Liver (tissue), 3 donors: ENCODE measurements around the gene TMEM236.

Experiments
- EGR1 ChIP-seq, 2 donors: IDR thresholded peaks; 2 replicates each; pipeline ENCODE4 v1.6.1; 2016 to 2018; ENCODE audit warnings: antibody characterized with exemption in 2 of 2, low read depth in 2 of 2
- FOXA1 ChIP-seq: IDR thresholded peaks from 2 replicates; pipeline ENCODE4 v1.6.1; 2016; ENCODE audit warnings: antibody characterized with exemption
- FOXA2 ChIP-seq: IDR thresholded peaks from 2 replicates; pipeline ENCODE4 v1.6.1; 2016; ENCODE audit warnings: antibody characterized with exemption
- SP1 ChIP-seq: IDR thresholded peaks from 2 replicates; pipeline ENCODE4 v1.6.1; 2018; ENCODE audit warnings: antibody characterized with exemption, mild to moderate bottlenecking
- TAF1 ChIP-seq: conservative IDR thresholded peaks from 2 replicates; pipeline ENCODE4 v1.6.1; 2016; ENCODE audit warnings: antibody characterized with exemption, mild to moderate bottlenecking
- YY1 ChIP-seq: IDR thresholded peaks from 2 replicates; pipeline ENCODE4 v1.6.1; 2016; ENCODE audit warnings: antibody characterized with exemption, mild to moderate bottlenecking
- TF ChIP-seq, protein P1 (sequence below): fragments of 150-350 bp; IDR thresholded peaks from 2 replicates; pipeline ENCODE4 v1.5.1; 2017; ENCODE audit warnings: improper control_type of control experiment, low read depth, low read length; ENCODE audit not compliant: missing input control
- TF ChIP-seq, protein P2 (sequence below): IDR thresholded peaks from 2 replicates; pipeline ENCODE4 v1.6.1; 2016; ENCODE audit warnings: antibody characterized with exemption
- TF ChIP-seq, protein P3 (sequence below): IDR thresholded peaks from 2 replicates; pipeline ENCODE4 v1.6.1; 2016; ENCODE audit warnings: antibody characterized with exemption, mild to moderate bottlenecking
- donor health status: healthy.
- donor health status: healthy.

DNA sequence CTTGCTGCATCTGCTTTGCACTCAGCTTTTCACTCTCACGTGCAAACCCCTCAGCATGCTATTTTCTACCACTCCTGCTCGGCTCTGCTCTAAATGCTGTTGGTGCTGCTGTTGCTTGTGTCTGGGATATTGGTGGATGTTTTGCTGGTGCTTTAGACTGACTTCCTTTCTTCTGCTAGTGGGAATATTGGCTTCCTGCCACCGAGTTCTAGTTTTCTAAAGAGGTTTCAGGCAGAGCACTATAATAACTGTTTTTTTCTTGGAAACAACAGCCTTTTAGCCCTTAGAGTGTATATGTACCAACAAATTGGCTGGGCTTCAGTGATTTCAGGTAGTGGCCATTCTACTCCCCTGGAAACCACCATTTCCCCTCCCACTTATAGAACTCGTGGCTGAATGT is 27.8 kb downstream of the TMEM236 start:
- TF ChIP-seq, protein P1, sequence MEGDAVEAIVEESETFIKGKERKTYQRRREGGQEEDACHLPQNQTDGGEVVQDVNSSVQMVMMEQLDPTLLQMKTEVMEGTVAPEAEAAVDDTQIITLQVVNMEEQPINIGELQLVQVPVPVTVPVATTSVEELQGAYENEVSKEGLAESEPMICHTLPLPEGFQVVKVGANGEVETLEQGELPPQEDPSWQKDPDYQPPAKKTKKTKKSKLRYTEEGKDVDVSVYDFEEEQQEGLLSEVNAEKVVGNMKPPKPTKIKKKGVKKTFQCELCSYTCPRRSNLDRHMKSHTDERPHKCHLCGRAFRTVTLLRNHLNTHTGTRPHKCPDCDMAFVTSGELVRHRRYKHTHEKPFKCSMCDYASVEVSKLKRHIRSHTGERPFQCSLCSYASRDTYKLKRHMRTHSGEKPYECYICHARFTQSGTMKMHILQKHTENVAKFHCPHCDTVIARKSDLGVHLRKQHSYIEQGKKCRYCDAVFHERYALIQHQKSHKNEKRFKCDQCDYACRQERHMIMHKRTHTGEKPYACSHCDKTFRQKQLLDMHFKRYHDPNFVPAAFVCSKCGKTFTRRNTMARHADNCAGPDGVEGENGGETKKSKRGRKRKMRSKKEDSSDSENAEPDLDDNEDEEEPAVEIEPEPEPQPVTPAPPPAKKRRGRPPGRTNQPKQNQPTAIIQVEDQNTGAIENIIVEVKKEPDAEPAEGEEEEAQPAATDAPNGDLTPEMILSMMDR, result no peak
- TF ChIP-seq YY1 (no peak), EGR1 (IDR thresholded peaks at IDR 0.05; ENCODE audit: low read depth in 2 of 2) (no peak), FOXA2 (no peak), TAF1 (no peak), SP1 (no peak), FOXA1 (no peak)
- TF ChIP-seq, protein P2, sequence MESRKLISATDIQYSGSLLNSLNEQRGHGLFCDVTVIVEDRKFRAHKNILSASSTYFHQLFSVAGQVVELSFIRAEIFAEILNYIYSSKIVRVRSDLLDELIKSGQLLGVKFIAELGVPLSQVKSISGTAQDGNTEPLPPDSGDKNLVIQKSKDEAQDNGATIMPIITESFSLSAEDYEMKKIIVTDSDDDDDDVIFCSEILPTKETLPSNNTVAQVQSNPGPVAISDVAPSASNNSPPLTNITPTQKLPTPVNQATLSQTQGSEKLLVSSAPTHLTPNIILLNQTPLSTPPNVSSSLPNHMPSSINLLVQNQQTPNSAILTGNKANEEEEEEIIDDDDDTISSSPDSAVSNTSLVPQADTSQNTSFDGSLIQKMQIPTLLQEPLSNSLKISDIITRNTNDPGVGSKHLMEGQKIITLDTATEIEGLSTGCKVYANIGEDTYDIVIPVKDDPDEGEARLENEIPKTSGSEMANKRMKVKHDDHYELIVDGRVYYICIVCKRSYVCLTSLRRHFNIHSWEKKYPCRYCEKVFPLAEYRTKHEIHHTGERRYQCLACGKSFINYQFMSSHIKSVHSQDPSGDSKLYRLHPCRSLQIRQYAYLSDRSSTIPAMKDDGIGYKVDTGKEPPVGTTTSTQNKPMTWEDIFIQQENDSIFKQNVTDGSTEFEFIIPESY, result no peak
- TF ChIP-seq, protein P3, sequence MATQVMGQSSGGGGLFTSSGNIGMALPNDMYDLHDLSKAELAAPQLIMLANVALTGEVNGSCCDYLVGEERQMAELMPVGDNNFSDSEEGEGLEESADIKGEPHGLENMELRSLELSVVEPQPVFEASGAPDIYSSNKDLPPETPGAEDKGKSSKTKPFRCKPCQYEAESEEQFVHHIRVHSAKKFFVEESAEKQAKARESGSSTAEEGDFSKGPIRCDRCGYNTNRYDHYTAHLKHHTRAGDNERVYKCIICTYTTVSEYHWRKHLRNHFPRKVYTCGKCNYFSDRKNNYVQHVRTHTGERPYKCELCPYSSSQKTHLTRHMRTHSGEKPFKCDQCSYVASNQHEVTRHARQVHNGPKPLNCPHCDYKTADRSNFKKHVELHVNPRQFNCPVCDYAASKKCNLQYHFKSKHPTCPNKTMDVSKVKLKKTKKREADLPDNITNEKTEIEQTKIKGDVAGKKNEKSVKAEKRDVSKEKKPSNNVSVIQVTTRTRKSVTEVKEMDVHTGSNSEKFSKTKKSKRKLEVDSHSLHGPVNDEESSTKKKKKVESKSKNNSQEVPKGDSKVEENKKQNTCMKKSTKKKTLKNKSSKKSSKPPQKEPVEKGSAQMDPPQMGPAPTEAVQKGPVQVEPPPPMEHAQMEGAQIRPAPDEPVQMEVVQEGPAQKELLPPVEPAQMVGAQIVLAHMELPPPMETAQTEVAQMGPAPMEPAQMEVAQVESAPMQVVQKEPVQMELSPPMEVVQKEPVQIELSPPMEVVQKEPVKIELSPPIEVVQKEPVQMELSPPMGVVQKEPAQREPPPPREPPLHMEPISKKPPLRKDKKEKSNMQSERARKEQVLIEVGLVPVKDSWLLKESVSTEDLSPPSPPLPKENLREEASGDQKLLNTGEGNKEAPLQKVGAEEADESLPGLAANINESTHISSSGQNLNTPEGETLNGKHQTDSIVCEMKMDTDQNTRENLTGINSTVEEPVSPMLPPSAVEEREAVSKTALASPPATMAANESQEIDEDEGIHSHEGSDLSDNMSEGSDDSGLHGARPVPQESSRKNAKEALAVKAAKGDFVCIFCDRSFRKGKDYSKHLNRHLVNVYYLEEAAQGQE, result no peak
